A549 (cell line): Measurements from ENCODE around the gene NPHP1.
A peak's percentile ranks its signal among the peaks of the same experiment; 100 is the strongest.

ENCODE experiments used
- EP300 ChIP-seq, 2 experiments: fragments of >200 bp; sonication (Bioruptor Twin); formaldehyde crosslinking; IDR thresholded peaks; 2 replicates in 1 of 2; 3 replicates in 1 of 2; pipeline ENCODE4 v1.6.1; 2016 to 2017
- HOXB13 ChIP-seq: fragments of 250-450 bp; sonication (Bioruptor Pico); IDR thresholded peaks from 2 replicates; pipeline ENCODE4 v1.5.0; 2020; ENCODE audit warnings: low read depth, mild to moderate bottlenecking, moderate library complexity
- KDM5A ChIP-seq: fragments of 200-600 bp; sonication (generic); IDR thresholded peaks from 2 replicates; pipeline ENCODE4 v1.6.1; 2016; ENCODE audit warnings: antibody characterized with exemption, mild to moderate bottlenecking
- MAFK ChIP-seq: fragments of 450-650 bp; IDR thresholded peaks from 2 replicates; pipeline ENCODE4 v1.6.1; 2014; ENCODE audit not compliant: partially characterized antibody
- MAZ ChIP-seq: fragments of 150-350 bp; IDR thresholded peaks from 2 replicates; pipeline ENCODE4 v1.6.1; 2014; ENCODE audit warnings: antibody characterized with exemption, low read depth, low read length, borderline replicate concordance
- NFE2L2 ChIP-seq: fragments of 150-350 bp; conservative IDR thresholded peaks from 2 replicates; pipeline ENCODE4 v1.6.1; 2014; ENCODE audit warnings: low read length
- POLR2A ChIP-seq: IDR thresholded peaks from 2 replicates; pipeline ENCODE4 v1.6.1; 2012; ENCODE audit warnings: mild to moderate bottlenecking, low read length
- RAD21 ChIP-seq, 2 experiments: fragments of >200 bp in 1 of 2; sonication (Bioruptor Twin) in 1 of 2; formaldehyde crosslinking in 1 of 2; IDR thresholded peaks in 1 of 2; conservative IDR thresholded peaks in 1 of 2; 2 replicates in 1 of 2; 3 replicates in 1 of 2; pipeline ENCODE4 v1.6.1; 2012 to 2018; ENCODE audit warnings: inconsistent platforms in 1 of 2
- TP53 ChIP-seq: fragments of 250-450 bp; sonication (Bioruptor Pico); IDR thresholded peaks from 2 replicates; pipeline ENCODE4 v1.5.0; 2021; ENCODE audit warnings: mild to moderate bottlenecking, moderate library complexity
- TF ChIP-seq, protein P1 (sequence below): fragments of >200 bp; sonication (Bioruptor Twin); formaldehyde crosslinking; IDR thresholded peaks from 3 replicates; pipeline ENCODE4 v1.5.1; 2016
- TF ChIP-seq, protein P2 (sequence below): fragments of 450-650 bp; IDR thresholded peaks from 2 replicates; pipeline ENCODE4 v1.6.1; 2014; ENCODE audit warnings: antibody characterized with exemption
- TF ChIP-seq, protein P3 (sequence below): fragments of 150-350 bp; IDR thresholded peaks from 2 replicates; pipeline ENCODE4 v1.6.1; 2014; ENCODE audit warnings: low read depth, mild to moderate bottlenecking, low read length

GRCh38 chr2:110170102-110170501 lies 34.7 kb downstream of the NPHP1 start:
- TF ChIP-seq EP300 (IDR thresholded peaks at IDR 0.05) (no peak), TP53 (no peak), RAD21 (conservative IDR thresholded peaks at IDR 0.05 in 1 of 2, IDR thresholded peaks at IDR 0.05 in 1 of 2) (no peak), NFE2L2 (no peak), MAFK (peak; percentile 59), POLR2A (no peak), HOXB13 (CRISPR knock-in tag) (no peak), KDM5A (no peak), MAZ (no peak)
- TF ChIP-seq, protein P1, sequence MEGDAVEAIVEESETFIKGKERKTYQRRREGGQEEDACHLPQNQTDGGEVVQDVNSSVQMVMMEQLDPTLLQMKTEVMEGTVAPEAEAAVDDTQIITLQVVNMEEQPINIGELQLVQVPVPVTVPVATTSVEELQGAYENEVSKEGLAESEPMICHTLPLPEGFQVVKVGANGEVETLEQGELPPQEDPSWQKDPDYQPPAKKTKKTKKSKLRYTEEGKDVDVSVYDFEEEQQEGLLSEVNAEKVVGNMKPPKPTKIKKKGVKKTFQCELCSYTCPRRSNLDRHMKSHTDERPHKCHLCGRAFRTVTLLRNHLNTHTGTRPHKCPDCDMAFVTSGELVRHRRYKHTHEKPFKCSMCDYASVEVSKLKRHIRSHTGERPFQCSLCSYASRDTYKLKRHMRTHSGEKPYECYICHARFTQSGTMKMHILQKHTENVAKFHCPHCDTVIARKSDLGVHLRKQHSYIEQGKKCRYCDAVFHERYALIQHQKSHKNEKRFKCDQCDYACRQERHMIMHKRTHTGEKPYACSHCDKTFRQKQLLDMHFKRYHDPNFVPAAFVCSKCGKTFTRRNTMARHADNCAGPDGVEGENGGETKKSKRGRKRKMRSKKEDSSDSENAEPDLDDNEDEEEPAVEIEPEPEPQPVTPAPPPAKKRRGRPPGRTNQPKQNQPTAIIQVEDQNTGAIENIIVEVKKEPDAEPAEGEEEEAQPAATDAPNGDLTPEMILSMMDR: no peak
- TF ChIP-seq, protein P2, sequence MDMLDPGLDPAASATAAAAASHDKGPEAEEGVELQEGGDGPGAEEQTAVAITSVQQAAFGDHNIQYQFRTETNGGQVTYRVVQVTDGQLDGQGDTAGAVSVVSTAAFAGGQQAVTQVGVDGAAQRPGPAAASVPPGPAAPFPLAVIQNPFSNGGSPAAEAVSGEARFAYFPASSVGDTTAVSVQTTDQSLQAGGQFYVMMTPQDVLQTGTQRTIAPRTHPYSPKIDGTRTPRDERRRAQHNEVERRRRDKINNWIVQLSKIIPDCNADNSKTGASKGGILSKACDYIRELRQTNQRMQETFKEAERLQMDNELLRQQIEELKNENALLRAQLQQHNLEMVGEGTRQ: no peak
- TF ChIP-seq, protein P3, sequence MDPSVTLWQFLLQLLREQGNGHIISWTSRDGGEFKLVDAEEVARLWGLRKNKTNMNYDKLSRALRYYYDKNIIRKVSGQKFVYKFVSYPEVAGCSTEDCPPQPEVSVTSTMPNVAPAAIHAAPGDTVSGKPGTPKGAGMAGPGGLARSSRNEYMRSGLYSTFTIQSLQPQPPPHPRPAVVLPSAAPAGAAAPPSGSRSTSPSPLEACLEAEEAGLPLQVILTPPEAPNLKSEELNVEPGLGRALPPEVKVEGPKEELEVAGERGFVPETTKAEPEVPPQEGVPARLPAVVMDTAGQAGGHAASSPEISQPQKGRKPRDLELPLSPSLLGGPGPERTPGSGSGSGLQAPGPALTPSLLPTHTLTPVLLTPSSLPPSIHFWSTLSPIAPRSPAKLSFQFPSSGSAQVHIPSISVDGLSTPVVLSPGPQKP: no peak
